Neural cell (in vitro differentiated cells): ENCODE measurements around the gene CIAPIN1. TPM values are rescaled to one million over a fixed set of nuclear protein-coding genes. Genes with fewer than 3 reads are reported as not detected.

Experiments used
- H2AFZ ChIP-seq: fragments of 200-600, 300-800 bp; sonication (generic), shearing (Covaris generic); 2 replicates; pipeline ENCODE4 v1.6.0; 2014; ENCODE audit warnings: low read depth, mild to moderate bottlenecking, antibody characterized with exemption, low read length, moderate library complexity
- H3F3A ChIP-seq: fragments of 200-600 bp; shearing (Covaris generic); 2 replicates; pipeline ENCODE4 v1.6.1; 2016; ENCODE audit warnings: mild to moderate bottlenecking, moderate library complexity, mixed read lengths, antibody characterized with exemption, low read length; ENCODE audit not compliant: insufficient read depth, poor library complexity, severe bottlenecking
- H3K27ac ChIP-seq: fragments of 200-600, 300-800 bp; sonication (generic), shearing (Covaris generic); 2 replicates; pipeline ENCODE4 v1.5.1; 2014; ENCODE audit warnings: mild to moderate bottlenecking, low read length, moderate library complexity
- H3K27me3 ChIP-seq: fragments of 300-800, 200-600 bp; sonication (generic), shearing (Covaris generic); 2 replicates; pipeline ENCODE4 v1.6.0; 2014; ENCODE audit warnings: mild to moderate bottlenecking, low read depth, low read length, moderate library complexity; ENCODE audit not compliant: insufficient read depth
- H3K36me3 ChIP-seq: fragments of 300-800, 200-600 bp; sonication (generic), shearing (Covaris generic); 2 replicates; pipeline ENCODE4 v1.5.1; 2014; ENCODE audit warnings: mild to moderate bottlenecking, antibody characterized with exemption, low read length, moderate library complexity; ENCODE audit not compliant: insufficient read depth
- H3K4me2 ChIP-seq: fragments of 300-800, 200-600 bp; sonication (generic), shearing (Covaris generic); 2 replicates; pipeline ENCODE4 v1.6.0; 2014; ENCODE audit warnings: mild to moderate bottlenecking, low read length
- H3K4me3 ChIP-seq: fragments of 300-800, 200-600 bp; sonication (generic), shearing (Covaris generic); 2 replicates; pipeline ENCODE4 v1.5.1; 2014; ENCODE audit warnings: mild to moderate bottlenecking, low read length, moderate library complexity
- H3K79me2 ChIP-seq: fragments of 200-600 bp; shearing (Covaris generic); replicated peaks from 2 replicates; pipeline ENCODE4 v1.6.0; 2014; ENCODE audit warnings: mild to moderate bottlenecking, low read length, moderate library complexity; ENCODE audit not compliant: insufficient read depth
- H3K9ac ChIP-seq: fragments of 300-800, 200-600 bp; sonication (generic), shearing (Covaris generic); 2 replicates; pipeline ENCODE4 v1.6.1; 2016; ENCODE audit warnings: mild to moderate bottlenecking, low read length, mixed read lengths
- H3K9me2 ChIP-seq: fragments of 200-600 bp; shearing (Covaris generic); 2 replicates; pipeline ENCODE4 v1.6.1; 2016; ENCODE audit warnings: mild to moderate bottlenecking, low read length, mixed read lengths; ENCODE audit not compliant: insufficient read depth
- H3K9me3 ChIP-seq: fragments of 200-600, 300-800 bp; sonication (generic), shearing (Covaris generic); 2 replicates; pipeline ENCODE4 v1.6.1; 2016; ENCODE audit warnings: mild to moderate bottlenecking, mixed run types, low read length, moderate library complexity, mixed read lengths
- H4K20me1 ChIP-seq: fragments of 200-600 bp; shearing (Covaris generic); 2 replicates; pipeline ENCODE4 v1.6.1; 2016; ENCODE audit warnings: mild to moderate bottlenecking, mixed run types; ENCODE audit not compliant: insufficient read depth
- EP300 ChIP-seq: fragments of 450-650 bp; conservative IDR thresholded peaks from 2 replicates; pipeline ENCODE4 v1.6.1; 2014; ENCODE audit warnings: antibody characterized with exemption, mild to moderate bottlenecking, moderate library complexity; ENCODE audit not compliant: poor library complexity, severe bottlenecking
- EZH2 ChIP-seq: fragments of 200-600, 300-800 bp; shearing (Covaris generic), sonication (generic); IDR thresholded peaks from 2 replicates; pipeline ENCODE4 v1.6.1; 2014; ENCODE audit warnings: antibody characterized with exemption, low read length, borderline replicate concordance, mild to moderate bottlenecking; ENCODE audit not compliant: insufficient read depth, poor library complexity, severe bottlenecking
- MXI1 ChIP-seq: fragments of 450-650 bp; conservative IDR thresholded peaks from 2 replicates; pipeline ENCODE4 v1.6.1; 2014; ENCODE audit warnings: antibody characterized with exemption, mild to moderate bottlenecking; ENCODE audit not compliant: poor library complexity, severe bottlenecking
- POLR2AphosphoS5 ChIP-seq: IDR thresholded peaks from 2 replicates; pipeline ENCODE4 v1.6.1; 2012
- RAD21 ChIP-seq: fragments of 450-650 bp; conservative IDR thresholded peaks from 2 replicates; pipeline ENCODE4 v1.6.1; 2014; ENCODE audit warnings: antibody characterized with exemption, mild to moderate bottlenecking, moderate library complexity
- SMC3 ChIP-seq: fragments of 450-650 bp; conservative IDR thresholded peaks from 2 replicates; pipeline ENCODE4 v1.6.1; 2014; ENCODE audit warnings: antibody characterized with exemption, mild to moderate bottlenecking, moderate library complexity; ENCODE audit not compliant: poor library complexity
- TAF1 ChIP-seq: IDR thresholded peaks from 2 replicates; pipeline ENCODE4 v1.6.1; 2012; ENCODE audit warnings: low read depth
- polyA plus RNA-seq: library from polyadenylated mRNA; depleted of rRNA; stranded (reverse); fragments of >200 nt; gene quantifications from 2 replicates; pipeline ENCODE4 v1.2.3, GENCODE V29; 2014
- TF ChIP-seq, protein P1 (sequence below): fragments of 450-650 bp; IDR thresholded peaks from 2 replicates; pipeline ENCODE4 v1.5.1; 2014; ENCODE audit warnings: antibody characterized with exemption, mild to moderate bottlenecking, moderate library complexity; ENCODE audit not compliant: poor library complexity, severe bottlenecking
- TF ChIP-seq, protein P2 (sequence below): IDR thresholded peaks from 2 replicates; pipeline ENCODE4 v1.6.1; 2012; ENCODE audit warnings: borderline replicate concordance

The CIAPIN1 gene
- polyA plus RNA-seq, 1 donor from 2014 or later = 117 TPM

DNA sequence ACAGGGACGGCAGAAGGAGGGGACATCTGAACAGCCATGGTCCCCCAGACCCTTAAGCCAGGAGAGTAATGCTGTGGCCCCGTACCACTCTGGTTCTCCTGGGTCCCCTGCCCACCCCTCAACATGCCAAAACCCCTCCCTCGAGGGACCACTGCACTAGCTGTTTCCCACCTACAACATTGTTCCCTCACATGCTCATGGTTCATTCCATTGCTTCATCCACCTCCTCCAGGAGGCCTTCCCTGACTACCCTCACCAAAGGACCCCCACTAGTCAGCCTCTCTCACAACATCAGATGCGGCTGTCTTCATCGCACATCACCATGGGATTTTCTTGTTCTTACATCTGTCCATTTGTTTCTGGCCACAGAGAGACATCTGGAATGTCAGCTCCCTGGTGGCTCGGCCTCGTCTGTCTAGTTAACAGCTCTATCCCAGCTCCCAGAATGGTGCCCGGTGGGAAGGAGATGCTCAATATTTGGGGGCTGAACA, 37.4 kb upstream of the CIAPIN1 start:
- H3K27me3 ChIP-seq = no peaks in the 10 kb centered on the region
- H3K79me2 ChIP-seq = peaks cover 10% of the 10 kb centered on the region
- H3K27ac ChIP-seq = no peak overlapping the region
- H3K4me3 ChIP-seq = no peak overlapping the region
- H3K4me2 ChIP-seq = no peak overlapping the region
- no peaks in the 10 kb centered on the region for H4K20me1 ChIP-seq
- H3K9ac ChIP-seq = no peak overlapping the region
- no peaks in the 10 kb centered on the region for H3K9me3 ChIP-seq
- TF ChIP-seq SMC3 = no peak
- TF ChIP-seq, protein P1, sequence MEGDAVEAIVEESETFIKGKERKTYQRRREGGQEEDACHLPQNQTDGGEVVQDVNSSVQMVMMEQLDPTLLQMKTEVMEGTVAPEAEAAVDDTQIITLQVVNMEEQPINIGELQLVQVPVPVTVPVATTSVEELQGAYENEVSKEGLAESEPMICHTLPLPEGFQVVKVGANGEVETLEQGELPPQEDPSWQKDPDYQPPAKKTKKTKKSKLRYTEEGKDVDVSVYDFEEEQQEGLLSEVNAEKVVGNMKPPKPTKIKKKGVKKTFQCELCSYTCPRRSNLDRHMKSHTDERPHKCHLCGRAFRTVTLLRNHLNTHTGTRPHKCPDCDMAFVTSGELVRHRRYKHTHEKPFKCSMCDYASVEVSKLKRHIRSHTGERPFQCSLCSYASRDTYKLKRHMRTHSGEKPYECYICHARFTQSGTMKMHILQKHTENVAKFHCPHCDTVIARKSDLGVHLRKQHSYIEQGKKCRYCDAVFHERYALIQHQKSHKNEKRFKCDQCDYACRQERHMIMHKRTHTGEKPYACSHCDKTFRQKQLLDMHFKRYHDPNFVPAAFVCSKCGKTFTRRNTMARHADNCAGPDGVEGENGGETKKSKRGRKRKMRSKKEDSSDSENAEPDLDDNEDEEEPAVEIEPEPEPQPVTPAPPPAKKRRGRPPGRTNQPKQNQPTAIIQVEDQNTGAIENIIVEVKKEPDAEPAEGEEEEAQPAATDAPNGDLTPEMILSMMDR = no peak
- TF ChIP-seq MXI1 = no peak
- TF ChIP-seq EP300 = no peak
- no peak for TF ChIP-seq RAD21
- no peak for TF ChIP-seq POLR2AphosphoS5
- no peak for TF ChIP-seq TAF1
- TF ChIP-seq, protein P2, sequence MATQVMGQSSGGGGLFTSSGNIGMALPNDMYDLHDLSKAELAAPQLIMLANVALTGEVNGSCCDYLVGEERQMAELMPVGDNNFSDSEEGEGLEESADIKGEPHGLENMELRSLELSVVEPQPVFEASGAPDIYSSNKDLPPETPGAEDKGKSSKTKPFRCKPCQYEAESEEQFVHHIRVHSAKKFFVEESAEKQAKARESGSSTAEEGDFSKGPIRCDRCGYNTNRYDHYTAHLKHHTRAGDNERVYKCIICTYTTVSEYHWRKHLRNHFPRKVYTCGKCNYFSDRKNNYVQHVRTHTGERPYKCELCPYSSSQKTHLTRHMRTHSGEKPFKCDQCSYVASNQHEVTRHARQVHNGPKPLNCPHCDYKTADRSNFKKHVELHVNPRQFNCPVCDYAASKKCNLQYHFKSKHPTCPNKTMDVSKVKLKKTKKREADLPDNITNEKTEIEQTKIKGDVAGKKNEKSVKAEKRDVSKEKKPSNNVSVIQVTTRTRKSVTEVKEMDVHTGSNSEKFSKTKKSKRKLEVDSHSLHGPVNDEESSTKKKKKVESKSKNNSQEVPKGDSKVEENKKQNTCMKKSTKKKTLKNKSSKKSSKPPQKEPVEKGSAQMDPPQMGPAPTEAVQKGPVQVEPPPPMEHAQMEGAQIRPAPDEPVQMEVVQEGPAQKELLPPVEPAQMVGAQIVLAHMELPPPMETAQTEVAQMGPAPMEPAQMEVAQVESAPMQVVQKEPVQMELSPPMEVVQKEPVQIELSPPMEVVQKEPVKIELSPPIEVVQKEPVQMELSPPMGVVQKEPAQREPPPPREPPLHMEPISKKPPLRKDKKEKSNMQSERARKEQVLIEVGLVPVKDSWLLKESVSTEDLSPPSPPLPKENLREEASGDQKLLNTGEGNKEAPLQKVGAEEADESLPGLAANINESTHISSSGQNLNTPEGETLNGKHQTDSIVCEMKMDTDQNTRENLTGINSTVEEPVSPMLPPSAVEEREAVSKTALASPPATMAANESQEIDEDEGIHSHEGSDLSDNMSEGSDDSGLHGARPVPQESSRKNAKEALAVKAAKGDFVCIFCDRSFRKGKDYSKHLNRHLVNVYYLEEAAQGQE = no peak
- TF ChIP-seq EZH2 = no peak
- H3K9me2 ChIP-seq = no peaks in the 10 kb centered on the region
- H2AFZ ChIP-seq = no peak overlapping the region
- H3K36me3 ChIP-seq = no peaks in the 10 kb centered on the region
- no peaks in the 10 kb centered on the region for H3F3A ChIP-seq

DNA sequence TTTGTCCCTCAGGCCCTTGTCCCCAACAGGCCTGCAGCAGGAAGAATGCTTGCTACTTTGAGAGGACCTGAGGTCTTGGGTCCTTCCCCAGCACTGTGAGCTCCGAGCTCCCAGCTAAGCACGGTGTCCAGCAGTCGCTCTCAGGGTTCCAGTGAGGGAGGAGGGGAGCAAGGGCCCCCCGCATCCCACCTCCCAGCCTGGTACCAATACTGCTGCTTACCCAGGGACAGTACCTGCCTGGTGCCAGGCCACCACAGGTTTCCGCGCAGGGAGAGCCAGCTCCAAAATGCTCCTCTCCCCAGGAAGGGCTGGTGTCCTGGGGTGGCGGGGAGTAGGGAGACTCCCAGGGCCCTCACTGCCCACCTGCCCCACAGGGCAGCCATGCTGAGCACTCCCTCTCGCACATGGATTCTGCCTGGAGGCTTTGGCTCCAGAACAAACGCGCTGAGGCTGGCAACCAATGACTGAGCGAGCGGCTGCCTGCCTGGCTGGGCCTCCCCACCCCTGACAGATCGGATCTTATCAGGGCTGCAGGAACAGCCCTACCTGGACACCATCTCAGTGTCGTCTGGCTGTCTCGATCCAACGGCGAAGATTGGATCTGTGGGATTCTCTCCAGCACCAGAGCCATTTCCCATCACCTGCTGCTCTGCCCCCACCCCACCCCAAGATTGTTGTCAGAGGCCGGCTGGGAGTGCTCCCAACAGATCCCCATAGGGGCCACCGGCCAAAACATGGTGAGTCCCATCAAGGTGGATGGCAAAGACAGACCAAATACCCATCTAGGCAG, 36.7 kb upstream of the CIAPIN1 start:
- no peak overlapping the region for H3K4me3 ChIP-seq
- H2AFZ ChIP-seq = no peak overlapping the region
- no peaks in the 10 kb centered on the region for H3F3A ChIP-seq
- no peak overlapping the region for H3K27ac ChIP-seq
- H3K9me2 ChIP-seq = no peaks in the 10 kb centered on the region
- H3K9me3 ChIP-seq = no peaks in the 10 kb centered on the region
- H3K9ac ChIP-seq = no peak overlapping the region
- H3K27me3 ChIP-seq = no peaks in the 10 kb centered on the region
- TF ChIP-seq SMC3 = no peak
- TF ChIP-seq, protein P1 = no peak
- TF ChIP-seq POLR2AphosphoS5 = no peak
- no peak for TF ChIP-seq EZH2
- TF ChIP-seq MXI1 = no peak
- no peak for TF ChIP-seq TAF1
- no peaks in the 10 kb centered on the region for H3K36me3 ChIP-seq
- no peaks in the 10 kb centered on the region for H4K20me1 ChIP-seq
- H3K79me2 ChIP-seq = peaks cover 16% of the 10 kb centered on the region
- H3K4me2 ChIP-seq = no peak overlapping the region
